Measurements from ENCODE around the gene A4GALT. TPM values are rescaled to one million over a fixed set of nuclear protein-coding genes. Genes with fewer than 3 reads are reported as not detected.

The A4GALT gene
- total RNA-seq, 2 experiments from 2014 or later: not detected

DNA sequence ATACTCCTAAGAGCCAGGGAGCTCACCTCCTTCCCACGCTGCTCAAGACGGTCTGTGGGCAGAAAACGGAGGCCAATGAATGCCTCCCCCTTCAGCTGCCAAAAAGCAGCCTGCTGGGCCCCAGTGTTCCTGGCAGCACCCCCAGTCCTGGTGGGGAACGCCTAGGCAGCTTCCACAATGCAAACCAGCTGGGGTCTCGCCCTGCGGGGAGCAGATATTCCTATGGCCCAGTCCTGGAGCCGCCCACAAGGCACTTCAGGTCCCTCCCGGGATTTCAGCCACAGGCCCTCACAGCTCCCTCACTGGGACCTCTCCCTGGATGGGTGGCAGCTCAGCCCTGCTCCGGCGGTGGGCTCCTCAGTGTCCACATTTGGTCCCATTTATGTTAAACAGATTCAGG, 29.2 kb downstream of the A4GALT start:
- peaks cover 0 to 5% of the 10 kb centered on the region in 2 experiments for H3K9me3 ChIP-seq (ENCODE audit: control insufficient read depth in 1 of 2, insufficient read depth in 1 of 2, low read length in 2 of 2)
- H3K4me3 ChIP-seq (ENCODE audit: low read length): no peak overlapping the region
- ChIA-PET CTCF (no interaction called here), POLR2A (no interaction called here)
- H3K27ac ChIP-seq (ENCODE audit: low read depth in 1 of 2, low read length in 2 of 2): no peak overlapping the region
- Mint-ChIP-seq H3K9me3 (no peaks in the 10 kb centered on the region), H3K27me3 (no peaks in the 10 kb centered on the region), H3K36me3 (ENCODE audit: low read depth) (no peaks in the 10 kb centered on the region), H3K4me3 (no peak overlapping the region), H3K27ac (no peak overlapping the region), H3K4me1 (ENCODE audit: low read depth) (no peaks in the 10 kb centered on the region)
- no peaks in the 10 kb centered on the region for H3K4me1 ChIP-seq (ENCODE audit: insufficient read depth, low read length)
- no peak for DNase-seq
- no peaks in the 10 kb centered on the region for H3K36me3 ChIP-seq (ENCODE audit: insufficient read depth, low read length)
- TF ChIP-seq CTCF (IDR thresholded peaks at IDR 0.05): no peak
- no peaks in the 10 kb centered on the region for H3K27me3 ChIP-seq (ENCODE audit: control insufficient read depth in 1 of 2, insufficient read depth in 2 of 2, low read length in 2 of 2)
- ATAC-seq (ENCODE audit: poor library complexity): no peak
- intact Hi-C loops (cut with DNase I, micrococcal nuclease): no loop called here

DNA sequence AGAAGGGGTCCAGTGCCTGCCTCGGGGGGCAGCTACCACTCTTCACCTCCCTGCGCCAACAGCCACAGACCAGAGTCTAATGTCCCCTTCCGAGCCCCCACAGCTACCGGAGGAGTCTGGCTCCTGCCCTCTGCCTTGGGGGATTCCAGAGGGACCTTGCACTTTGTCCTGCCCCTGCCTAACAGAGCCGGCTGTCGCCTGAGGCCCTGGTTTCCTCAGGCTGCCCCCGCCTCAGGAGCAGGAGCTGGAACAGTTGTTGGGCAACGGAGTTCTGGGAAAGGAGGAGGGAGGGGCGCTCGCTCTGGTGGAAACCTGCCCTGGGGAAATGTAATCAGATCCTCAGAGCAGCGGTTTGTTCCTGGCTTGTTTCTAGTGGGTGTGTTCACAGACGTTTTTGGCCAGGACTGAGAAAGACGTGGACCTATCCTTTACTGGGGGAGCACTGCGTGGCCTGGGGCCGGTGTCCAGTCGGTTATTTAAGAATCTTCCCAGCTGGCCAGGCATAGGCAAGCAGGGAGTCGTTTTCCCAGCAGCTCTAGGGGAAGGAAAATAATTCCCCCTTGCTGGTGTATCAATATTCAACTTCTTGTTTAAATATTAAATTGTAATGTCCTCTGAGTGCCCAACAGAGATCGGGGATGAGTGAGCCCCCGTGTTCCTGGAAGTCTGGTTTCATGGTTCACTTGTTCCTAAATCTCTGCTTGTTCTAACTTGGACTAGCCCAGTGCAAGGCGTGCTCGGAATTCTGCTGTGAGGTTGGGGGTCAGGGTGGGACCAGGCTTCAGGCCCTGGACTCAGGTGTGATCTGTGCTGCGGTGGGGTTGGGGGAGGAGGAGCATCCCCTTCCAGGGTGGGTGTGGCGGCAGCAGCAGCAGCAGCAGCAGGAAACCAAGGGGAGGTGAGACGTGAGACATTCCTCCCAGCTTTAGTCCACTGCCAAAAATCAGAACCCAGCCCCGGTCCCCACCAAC, 32.1 kb downstream of the A4GALT start:
- POLR2A ChIA-PET: no interaction called here
- Histone ChIP-seq H3K36me3 (ENCODE audit: insufficient read depth, low read length) (no peaks in the 10 kb centered on the region), H3K9me3 (ENCODE audit: control insufficient read depth in 1 of 2, insufficient read depth in 1 of 2, low read length in 2 of 2) (peaks cover 0 to 5% of the 10 kb centered on the region in 2 experiments), H3K4me3 (ENCODE audit: low read length) (no peak overlapping the region), H3K27ac (ENCODE audit: low read depth in 1 of 2, low read length in 2 of 2) (no peak overlapping the region), H3K4me1 (ENCODE audit: insufficient read depth, low read length) (no peaks in the 10 kb centered on the region), H3K27me3 (ENCODE audit: control insufficient read depth in 1 of 2, insufficient read depth in 2 of 2, low read length in 2 of 2) (no peaks in the 10 kb centered on the region)
- Mint-ChIP-seq H3K27me3 (no peaks in the 10 kb centered on the region), H3K4me3 (no peak overlapping the region), H3K36me3 (ENCODE audit: low read depth) (no peaks in the 10 kb centered on the region), H3K4me1 (ENCODE audit: low read depth) (no peaks in the 10 kb centered on the region), H3K27ac (no peak overlapping the region), H3K9me3 (no peaks in the 10 kb centered on the region)
- ATAC-seq (ENCODE audit: poor library complexity): no peak
- intact Hi-C loops (cut with DNase I, micrococcal nuclease): no loop called here
- no peak for TF ChIP-seq CTCF (IDR thresholded peaks at IDR 0.05)
- CTCF ChIA-PET: no interaction called here
- no peak for DNase-seq

DNA sequence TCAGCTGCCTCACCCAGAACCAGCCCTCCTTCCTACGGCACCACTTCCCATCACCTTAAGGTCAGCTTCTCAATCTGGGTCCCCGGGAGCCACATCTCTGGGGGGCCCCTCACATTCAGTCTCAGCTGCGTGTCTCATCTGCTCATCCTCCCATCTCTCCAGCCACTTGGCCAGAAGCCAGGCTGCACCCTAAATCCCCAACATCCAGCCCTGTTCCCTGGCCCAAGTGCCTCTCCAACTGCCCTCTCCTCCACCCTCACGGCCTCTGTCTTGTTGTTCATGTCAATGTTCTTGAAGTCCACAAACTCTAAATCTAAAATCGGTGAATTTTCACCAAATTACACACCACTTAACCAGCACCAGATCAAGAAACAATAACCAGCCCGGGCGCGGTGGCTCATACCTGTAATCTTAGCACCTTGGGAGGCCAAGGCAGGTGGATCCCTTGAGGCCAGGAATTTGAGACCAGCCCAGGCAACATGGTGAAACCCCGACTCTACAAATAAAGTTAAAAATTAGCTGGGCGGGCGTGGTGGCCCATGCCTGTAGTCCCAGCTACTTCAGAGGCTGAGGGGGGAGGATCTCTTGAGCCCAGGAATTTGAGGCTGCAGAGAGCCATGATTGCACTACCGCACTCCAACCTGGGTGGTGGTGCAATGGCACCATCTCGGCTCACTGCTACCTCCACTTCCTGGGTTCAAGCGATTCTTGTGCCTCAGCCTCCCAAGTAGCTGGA, 33.7 kb downstream of the A4GALT start:
- Histone ChIP-seq H3K9me3 (ENCODE audit: control insufficient read depth in 1 of 2, insufficient read depth in 1 of 2, low read length in 2 of 2) (no peaks in the 10 kb centered on the region), H3K27ac (ENCODE audit: low read depth in 1 of 2, low read length in 2 of 2) (no peak overlapping the region), H3K36me3 (ENCODE audit: insufficient read depth, low read length) (no peaks in the 10 kb centered on the region), H3K4me3 (ENCODE audit: low read length) (no peak overlapping the region), H3K4me1 (ENCODE audit: insufficient read depth, low read length) (no peaks in the 10 kb centered on the region), H3K27me3 (ENCODE audit: control insufficient read depth in 1 of 2, insufficient read depth in 2 of 2, low read length in 2 of 2) (no peaks in the 10 kb centered on the region)
- no peaks in the 10 kb centered on the region for H3K4me1 Mint-ChIP-seq (ENCODE audit: low read depth)
- intact Hi-C loops (cut with DNase I, micrococcal nuclease): no loop called here
- ChIA-PET CTCF (no interaction called here), POLR2A (no interaction called here)
- peaks cover 6% of the 10 kb centered on the region for H3K27me3 Mint-ChIP-seq
- TF ChIP-seq CTCF (IDR thresholded peaks at IDR 0.05): no peak
- no peaks in the 10 kb centered on the region for H3K9me3 Mint-ChIP-seq
- H3K4me3 Mint-ChIP-seq: no peak overlapping the region
- H3K27ac Mint-ChIP-seq: no peak overlapping the region
- H3K36me3 Mint-ChIP-seq (ENCODE audit: low read depth): no peaks in the 10 kb centered on the region
- no peak for ATAC-seq (ENCODE audit: poor library complexity)
- no peak for DNase-seq

Data from CD4-positive, alpha-beta T cell (primary cell).